Activated naive CD4-positive, alpha-beta T cell treated with anti-CD3 and anti-CD28 coated beads, Interleukin-2, amount 50 U/mL, for 16 hours (primary cell): Measurements from ENCODE around the gene C3orf52.
"Not testable (repeated sequence)": the region's sequence is repeated elsewhere in the genome, so short reads cannot be mapped to it uniquely, and the experiment has no call there.

Experiments used
- DNase-seq: peaks from one replicate; pipeline ENCODE4 v3.0.0-alpha.2; 2020

The C3orf52 gene, protein sequence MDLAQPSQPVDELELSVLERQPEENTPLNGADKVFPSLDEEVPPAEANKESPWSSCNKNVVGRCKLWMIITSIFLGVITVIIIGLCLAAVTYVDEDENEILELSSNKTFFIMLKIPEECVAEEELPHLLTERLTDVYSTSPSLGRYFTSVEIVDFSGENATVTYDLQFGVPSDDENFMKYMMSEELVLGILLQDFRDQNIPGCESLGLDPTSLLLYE

DNA sequence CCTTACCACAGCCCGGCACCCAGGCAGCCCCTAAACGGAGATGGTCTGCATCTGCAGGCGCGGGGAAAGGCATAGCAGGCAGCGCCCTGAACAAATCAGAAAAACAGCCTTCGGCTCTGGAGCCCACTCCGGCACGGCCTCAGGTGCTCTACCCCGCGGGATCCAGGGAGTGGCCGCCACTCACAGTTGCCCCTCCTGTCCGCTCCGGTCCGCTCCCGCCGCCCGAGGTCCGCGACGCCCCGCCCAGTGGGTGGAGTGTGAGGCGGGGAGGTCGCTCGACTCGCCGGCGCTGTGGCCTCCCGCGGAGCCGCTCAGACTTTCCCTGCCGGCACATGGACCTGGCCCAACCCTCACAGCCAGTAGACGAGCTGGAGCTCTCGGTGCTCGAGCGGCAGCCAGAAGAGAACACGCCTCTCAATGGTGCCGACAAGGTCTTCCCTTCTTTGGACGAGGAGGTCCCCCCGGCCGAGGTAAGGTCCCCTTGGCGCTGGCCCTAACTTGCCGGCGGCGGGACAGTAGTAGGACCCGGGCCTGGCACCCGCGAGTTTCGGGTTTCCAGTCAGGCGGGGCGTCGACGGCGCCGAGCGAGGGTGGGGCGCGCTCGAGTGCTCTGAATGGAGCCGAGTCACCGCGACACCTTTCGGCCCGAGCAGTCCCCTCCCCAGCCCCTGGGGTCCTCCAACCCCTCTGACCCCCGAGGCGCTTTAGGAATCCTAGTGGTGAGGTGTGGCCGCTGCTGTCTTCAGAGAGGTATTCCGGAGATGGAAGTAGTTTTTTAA lies at the start of gene C3orf52:
C3orf52 (plus strand) TSS at position 314 of the 779 bp plus-strand sequence; CDS start at position 333, 19 bp downstream.
- DNase-seq: peak; percentile 51

DNA sequence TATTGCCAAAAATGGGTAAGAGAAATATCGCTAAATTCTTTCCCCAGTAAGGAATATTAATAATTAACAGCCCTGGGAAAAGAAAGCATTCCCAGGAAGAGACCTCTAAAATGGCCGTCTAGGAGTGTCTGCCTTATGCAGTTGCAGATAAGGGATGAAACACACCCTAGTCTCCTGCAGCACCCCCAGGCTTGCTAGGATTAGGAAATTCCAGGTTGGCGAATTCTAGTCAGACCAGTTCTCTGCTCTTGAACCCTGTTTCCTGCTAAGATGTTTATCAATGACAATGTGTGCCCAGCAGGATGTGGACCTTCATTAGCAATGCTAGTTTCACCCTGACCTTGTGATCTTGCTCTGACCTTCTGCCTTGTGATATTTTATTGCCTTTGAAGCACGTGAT lies 49.0 kb upstream of the C3orf52 start:
- DNase-seq: not testable (repeated sequence)

DNA sequence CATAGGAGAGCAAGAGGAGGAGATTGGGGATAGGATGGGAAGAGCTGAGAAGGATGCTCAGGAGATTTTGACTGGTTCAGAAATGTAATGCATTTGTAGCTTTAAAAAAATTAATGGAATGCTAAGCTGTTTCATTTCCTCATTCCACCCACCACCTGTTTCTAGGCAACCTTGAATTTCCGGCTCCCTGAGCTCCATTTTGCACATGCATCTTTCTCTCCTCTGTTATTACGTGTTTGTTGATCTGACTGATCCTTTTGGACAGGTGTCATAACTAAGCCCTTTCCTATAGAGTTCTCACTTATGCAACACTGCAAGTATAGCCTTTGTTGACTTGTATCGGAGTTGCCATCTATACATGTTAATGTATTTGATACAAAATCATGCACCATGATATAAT lies 47.3 kb upstream of the C3orf52 start:
- DNase-seq: no peak

DNA sequence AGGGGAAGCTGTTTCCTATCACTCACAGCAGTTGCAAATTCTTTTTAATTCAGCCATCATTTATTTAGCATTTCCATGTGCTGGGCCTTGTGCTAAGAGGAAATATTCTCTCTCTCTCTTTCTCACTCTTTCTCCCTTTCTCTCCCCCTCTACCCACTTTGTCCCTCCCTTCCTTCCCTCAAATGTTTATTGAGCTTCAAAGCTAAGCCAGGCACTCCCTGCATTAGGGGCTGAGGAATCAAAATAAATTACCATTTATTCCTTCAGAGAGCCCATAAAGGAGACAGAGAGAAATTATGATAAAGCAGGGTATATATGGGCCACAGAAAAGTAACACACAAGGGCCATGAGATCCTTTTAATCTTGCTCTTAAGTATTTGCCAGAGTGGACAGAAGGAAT lies 44.9 kb upstream of the C3orf52 start:
- DNase-seq: no peak

DNA sequence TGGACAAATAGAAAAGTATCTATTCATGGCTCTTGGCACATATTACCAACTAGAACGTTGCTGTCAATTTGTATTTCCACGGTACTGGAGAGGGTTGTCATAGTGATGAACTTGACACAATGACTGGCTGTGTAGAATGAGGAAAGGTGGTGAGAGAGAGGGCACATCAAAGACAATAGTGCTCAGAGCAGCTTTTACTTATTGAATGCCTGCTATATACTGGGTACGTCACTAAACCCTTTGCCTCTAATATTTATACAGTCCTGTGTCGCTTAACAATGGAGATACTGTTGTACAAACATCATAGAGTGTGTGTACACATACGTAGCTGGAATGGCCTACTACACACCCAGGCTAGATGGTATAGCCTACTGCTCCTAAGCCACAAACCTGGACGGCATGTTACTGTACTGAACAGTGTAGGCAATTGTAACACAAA lies 43.3 kb upstream of the C3orf52 start:
- no peak for DNase-seq

DNA sequence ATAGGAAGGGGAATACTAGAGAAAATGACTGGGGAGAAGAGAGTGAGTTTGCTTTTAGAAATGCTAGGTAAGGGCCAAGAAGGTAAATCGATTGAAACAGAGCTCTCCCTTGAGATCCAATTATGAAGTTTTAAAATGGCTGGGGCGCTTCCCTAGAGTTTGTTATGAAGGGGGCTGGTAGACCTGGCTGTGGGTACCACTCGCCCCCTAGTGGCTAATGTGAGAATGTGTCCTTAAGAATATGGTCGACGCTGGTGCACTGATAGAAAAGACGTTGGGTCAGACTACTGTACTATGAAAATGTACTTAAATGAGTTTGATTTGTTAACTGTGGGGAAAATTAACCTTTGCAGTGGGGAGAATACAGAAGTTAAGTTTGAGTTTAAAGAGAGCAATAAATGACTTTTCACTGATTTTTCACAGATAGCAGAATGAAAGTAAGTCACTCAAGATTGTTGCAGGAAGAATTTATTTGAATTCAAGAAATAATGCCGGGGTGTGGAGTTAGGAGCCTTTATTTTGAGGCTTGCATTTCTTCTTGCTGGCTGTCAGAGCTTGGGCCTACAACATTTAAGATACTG lies 42.5 kb upstream of the C3orf52 start:
- DNase-seq: peak; percentile 43

DNA sequence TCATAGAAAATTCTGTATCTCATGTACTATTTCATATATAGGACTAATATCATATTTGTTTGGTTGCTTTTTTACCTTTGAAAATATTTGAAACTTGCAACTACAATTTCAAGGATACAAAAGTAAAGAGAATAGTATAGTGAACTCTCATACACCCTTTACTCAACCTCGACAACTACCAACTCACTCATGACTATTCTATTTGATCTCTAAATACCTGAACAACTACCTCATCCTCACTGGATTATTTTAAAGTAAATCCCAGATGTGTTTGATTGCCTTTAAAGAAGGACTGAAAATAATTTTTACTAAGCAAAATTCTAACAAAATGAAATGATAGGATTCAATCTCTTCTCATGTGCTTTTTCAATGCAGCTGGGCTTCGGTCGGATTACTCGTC lies 39.6 kb upstream of the C3orf52 start:
- no peak for DNase-seq

DNA sequence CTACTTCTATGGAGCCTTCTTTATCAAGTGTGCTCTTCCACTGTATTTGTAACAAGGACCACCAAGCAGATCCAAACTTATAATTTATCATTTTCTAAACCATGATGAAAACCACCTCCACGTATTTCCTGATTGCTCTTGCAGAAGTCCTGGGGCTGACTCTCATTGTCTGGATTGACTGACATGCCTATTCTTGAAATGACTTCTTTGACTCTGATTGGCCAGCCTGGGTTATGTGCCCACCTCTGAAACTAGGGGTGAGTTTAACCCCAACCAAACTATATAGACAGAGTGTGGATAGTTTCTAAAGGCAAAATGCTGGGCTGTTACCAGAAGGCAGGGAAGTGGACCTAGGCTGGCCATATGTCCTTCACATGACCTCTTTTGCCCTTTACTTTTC lies 38.9 kb upstream of the C3orf52 start:
- DNase-seq: no peak

DNA sequence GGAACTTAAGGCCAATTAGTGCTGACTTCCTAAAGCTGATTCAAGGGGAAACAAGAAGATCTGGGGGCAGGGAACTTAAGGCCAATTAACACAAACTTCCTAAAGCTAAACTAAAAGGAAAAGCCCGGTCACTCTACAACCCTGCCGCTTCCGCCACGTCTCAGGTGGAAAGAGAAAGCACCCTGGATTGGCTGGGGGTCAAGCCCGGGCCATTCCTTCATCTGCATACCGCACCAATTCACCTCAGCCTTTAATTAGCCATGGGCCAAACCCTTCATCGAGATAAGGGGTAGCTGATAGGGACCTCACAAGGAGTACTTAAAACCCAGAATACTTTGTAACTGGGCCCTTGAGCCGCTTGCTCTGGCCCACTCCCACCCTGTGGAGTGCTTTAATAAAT lies 37.3 kb upstream of the C3orf52 start:
- DNase-seq: no peak

DNA sequence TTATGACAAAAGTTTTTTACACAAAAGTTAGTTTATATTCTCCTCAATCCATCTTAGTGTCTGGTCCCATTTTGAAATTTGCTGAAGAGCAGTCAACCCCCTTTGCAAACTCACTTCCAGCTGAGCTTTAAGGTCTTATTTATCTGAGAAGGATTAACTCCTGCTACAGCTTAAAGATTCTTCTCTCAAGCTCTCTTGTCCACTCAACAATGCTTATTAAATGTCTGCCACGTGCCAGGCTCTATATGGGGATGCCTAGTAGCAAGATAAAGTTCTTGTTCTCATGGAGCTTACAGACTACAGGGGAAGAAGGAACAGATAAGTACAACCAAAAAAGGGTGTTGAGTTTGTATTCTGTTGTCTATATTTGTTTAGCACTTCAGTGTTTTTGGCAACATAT lies 33.0 kb upstream of the C3orf52 start:
- no peak for DNase-seq

DNA sequence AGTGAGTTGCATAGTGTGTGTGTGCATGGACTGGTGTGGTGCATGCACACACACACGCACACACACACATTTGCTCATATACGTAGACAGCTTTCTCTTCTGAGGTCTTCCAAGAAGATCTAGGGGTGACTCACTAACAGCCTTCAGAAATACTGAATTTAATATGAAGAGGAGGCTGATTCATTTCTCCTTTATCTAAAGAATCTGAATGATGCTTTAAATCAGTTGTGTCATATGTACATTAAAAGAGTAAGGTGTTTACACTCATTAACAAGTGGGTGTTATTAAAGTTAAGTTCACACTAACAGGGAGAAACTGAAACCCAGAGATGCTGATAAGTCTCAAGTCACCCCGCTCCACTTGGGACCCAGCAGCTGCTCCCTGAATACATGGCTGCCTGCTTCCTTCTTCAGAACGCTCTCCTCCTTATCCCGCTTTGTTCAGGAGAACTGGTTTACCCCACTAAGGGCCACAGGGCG lies 29.7 kb upstream of the C3orf52 start:
- peak; percentile 33 for DNase-seq

DNA sequence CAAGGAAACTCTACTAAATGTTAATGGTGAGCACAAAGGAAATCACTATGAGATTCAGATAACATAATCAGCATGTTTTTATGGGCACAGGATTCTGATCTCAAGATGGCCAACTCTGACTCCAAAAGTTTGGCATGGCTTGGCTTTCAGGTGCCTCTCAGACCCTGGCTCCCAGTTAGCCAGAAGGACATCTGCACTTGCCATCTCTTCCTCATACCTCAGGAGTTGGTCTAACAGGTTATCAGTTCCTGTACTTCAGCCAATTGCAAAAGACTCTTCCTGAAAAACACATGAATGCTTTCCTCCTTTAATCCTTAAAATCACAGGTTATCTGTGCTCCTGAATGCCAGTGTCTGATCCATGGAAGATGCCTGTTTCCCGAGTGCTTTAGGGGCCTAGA lies 26.7 kb upstream of the C3orf52 start:
- no peak for DNase-seq

DNA sequence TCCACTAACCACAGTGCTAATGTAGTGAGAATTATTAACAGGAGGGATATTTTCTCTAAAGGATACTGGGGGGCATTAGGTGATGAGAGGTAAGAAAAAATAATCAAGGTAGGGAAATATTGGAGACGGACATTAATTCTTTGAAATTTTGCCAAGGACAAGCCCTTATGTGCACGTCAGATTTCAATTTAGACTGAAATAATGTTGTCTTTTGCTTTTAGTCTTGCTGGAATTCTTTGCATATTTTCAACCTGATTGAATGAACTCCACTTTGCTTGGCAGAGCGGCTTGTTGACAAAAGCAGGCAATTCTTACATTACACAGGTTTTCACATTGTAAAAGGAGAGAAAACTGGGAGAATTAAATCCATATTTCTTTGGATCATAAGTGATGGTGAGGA lies 25.0 kb upstream of the C3orf52 start:
- no peak for DNase-seq

DNA sequence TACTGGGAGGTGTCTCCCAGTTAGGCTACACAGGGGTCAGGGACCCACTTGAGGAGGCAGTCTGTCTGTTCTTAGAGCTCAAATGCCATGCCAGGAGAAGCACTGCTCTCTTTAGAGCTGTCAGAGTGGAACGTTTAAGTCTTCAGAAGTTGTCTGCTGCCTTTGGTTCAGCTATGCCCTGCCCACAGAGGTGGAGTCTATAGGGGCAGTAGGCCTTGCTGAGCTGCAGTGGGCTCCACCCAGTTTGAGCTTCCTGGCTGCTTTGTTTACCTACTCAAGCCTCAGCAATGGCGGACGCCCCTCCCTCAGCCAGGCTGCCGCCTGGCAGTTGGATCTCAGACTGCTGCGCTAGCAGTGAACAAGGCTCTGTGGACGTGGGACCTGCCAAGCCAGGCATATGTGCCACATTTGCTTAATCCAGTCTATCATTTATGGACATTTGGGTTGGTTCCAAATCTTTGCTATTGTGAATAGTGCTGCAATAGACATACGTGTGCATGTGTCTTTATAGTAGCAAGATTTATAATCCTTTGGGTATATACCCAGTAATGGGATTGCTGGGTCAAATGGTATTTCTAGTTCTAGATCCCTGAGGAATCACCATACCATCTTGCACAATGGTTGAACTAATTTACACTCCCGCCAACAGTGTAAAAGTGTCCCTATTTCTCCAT lies 13.7 kb upstream of the C3orf52 start:
- peak; percentile 67 for DNase-seq

DNA sequence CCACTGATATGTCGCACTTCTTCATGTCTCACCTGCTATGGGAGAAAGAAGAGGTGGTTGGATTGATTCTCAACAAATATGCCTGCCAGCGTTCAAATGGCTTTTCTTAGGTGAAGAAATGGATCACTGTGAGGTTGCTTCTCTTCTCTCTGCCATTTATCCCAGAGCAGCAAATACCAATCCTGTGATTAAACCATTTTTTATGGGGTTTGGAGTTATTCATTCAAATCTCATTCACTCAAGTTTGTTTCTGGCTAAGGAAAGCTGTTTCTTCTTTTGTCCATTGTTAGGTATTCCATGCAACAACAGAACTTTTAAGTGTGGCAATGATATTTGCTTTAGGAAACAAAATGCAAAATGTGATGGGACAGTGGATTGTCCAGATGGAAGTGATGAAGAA lies 12.2 kb upstream of the C3orf52 start:
- DNase-seq: no peak

DNA sequence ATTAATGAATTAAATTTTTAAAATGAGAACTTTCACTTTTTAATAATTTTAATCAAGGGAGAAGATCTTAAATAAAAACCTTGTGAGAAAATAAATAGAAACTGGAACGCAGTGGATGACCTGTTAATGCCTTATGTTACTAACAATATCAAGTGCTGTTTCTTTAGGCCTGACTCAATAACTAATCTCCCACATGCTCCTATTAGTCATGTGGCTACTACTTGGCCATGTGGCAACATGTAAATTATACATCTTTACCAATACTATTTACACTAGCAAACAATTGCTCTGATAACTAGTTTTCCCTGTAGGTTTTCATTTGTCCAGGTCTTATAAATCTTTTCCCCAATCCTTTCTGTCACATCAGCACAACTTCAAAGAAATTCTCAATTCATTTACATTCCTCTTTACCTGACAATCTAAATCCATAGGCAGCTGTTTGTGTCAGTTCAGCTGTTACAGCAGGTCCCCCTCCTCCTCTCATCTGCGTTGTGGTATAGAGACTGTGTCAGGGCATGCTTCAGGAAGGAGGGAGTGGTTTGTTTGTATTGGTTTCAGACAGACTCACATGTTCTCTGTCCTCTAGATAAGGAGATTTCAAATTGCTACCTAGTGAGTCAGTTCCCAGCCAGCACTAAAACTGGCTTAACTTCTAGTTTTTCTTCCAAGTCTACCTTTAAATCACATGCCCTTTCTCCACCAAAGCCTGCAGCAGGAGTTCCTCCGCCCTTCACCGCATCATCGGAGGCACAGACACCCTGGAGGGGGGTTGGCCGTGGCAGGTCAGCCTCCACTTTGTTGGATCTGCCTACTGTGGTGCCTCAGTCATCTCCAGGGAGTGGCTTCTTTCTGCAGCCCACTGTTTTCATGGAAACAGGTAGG lies 11.3 kb upstream of the C3orf52 start:
- peak; percentile 14 for DNase-seq

DNA sequence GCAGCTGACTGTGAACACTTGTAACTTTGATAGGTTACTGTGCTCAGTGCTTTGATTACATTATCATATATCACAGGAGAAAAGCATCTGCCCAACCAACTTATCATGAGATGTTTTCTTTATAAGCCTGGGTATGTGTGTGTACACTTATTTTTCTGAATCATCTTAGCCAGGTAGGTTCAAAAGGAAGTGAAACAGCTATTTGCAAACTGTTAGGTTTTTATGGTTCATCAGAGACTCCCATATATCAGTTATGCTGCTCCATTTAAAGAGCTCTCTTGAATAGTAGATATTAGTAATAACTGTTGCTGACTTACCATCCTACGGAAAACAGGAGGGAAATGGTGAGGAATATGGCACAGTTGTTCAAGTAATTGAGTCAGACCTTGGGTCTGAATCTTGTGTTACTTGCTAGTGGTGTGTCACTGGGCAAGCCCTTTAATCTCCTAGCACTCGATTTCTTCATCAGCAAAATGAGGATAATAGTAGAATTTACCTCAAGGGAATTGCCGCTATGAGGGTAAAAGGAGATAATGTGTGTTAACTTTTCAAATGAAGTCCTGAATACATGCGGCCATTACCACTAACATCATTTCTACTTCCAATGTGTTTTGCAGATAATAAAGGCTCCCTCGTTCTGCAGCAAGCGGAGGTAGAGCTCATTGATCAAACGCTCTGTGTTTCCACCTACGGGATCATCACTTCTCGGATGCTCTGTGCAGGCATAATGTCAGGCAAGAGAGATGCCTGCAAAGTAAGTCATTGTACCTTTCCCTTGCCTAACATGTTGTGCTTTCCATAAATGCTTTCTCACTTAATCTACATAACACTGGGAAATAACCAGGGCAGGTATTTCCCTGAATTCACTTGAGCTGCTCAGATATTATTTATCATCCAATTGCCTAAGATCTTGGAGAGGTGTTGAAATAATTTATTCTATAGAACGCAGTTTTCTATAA lies 7.8 kb upstream of the C3orf52 start:
- no peak for DNase-seq

DNA sequence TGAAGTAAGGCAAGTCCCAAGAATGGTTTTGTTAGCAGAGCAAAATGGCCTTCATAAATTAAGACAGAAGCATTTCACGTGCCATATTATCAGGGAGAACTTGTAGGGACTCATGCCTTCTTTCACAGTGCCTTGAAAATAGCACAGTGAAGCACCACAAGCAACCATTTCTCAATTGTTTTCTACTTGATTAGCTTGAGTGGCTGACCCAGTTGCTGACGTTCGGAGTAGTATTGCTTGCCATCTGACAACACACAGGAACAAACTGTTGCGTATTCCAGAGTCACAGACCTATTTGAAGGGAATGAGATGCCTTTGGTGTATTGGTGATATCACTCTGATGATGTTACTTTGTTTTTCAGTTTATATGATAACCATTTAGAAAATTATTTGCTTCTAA lies 3.0 kb upstream of the C3orf52 start:
- no peak for DNase-seq

DNA sequence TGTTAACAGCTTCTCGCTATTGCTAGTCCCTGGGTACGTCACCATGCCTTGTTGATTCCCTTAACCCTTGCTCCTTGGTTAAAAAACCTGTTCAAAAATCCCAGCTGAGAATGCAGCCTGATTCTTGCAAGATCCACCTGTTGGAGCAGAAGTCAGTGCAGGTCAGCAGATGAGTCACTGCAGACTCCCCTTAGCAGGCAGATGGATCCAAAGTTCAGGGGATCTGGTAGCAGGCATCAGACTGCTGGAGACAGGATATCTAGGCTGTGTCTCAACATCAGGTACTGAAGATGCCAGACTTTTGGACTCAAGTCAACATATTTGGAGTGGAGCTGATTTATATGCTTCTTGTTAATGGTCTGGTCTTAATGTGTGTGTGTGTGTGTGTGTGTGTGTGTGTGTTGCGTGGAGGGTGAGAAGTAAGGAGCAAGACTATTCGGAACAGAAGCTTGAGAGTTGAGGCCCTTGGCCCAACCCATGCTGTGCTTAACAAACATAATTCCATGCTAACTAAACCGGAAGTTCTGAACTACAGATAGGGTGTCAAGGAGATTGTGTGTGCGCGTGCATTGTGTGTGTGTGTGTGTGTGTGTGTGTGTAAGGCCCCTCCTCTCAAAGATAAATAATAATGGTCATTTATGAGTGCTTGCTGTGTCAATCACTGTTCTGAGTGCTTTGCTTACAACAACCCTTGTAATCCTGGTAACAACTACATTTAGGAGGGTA lies 1.0 kb upstream of the C3orf52 start:
- DNase-seq: no peak

DNA sequence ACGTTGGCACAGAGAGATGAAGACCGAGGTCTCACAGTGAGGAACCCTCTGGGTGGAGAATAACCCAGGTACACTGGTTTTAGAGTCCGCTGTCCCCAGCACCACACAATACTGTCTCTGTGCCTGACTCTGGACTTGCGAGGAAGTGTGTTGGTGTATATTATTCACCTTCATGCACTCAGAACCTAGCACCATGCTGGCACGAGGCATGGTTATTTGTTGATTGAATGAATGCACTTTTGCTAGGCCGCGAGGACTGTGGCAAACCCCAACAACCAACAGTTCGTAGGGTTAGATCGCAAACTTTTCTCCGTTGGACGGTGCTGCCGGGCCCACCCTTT lies 484 bp upstream of the C3orf52 start:
- DNase-seq: no peak
